ENCODE measurements around the gene ARSB.

DNA sequence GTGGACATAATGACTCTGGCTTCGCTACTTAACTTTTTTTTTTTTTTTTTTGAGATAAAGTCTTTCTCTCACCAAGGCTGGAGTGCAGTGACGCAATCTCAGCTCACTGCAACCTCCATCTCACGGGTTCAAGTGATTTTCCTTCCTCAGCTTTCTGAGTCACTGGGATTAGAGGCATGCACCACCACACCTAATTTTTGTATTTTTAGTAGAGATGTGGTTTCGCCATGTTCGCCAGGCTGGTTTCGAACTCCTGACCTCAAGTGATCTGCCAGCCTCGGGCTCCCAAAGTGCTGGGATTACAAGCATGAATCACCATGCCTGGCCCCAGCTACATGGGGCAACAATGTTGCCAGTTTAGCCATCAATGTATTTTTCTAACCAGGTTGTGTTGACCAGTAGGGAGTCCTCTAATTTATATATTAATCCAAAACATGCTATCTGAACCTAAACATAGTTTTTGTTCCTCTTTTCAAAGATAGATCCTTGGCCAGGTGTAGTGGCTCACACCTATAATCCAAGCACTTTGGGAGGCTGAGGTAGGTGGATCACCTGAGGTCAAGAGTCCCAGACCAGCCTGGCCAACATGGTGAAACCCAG, 216.2 kb downstream of the ARSB start:
- TF ChIP-seq, protein P1, sequence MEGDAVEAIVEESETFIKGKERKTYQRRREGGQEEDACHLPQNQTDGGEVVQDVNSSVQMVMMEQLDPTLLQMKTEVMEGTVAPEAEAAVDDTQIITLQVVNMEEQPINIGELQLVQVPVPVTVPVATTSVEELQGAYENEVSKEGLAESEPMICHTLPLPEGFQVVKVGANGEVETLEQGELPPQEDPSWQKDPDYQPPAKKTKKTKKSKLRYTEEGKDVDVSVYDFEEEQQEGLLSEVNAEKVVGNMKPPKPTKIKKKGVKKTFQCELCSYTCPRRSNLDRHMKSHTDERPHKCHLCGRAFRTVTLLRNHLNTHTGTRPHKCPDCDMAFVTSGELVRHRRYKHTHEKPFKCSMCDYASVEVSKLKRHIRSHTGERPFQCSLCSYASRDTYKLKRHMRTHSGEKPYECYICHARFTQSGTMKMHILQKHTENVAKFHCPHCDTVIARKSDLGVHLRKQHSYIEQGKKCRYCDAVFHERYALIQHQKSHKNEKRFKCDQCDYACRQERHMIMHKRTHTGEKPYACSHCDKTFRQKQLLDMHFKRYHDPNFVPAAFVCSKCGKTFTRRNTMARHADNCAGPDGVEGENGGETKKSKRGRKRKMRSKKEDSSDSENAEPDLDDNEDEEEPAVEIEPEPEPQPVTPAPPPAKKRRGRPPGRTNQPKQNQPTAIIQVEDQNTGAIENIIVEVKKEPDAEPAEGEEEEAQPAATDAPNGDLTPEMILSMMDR (IDR thresholded peaks at IDR 0.05; ENCODE audit: low read depth, low read length, poor library complexity, severe bottlenecking): no peak
- TF ChIP-seq EZH2phosphoT487 (IDR thresholded peaks at IDR 0.05; ENCODE audit: borderline replicate concordance, low read length): no peak
